ENCODE measurements around the gene TMEM131.
"Not testable (repeated sequence)": the region's sequence is repeated elsewhere in the genome, so short reads cannot be mapped to it uniquely, and the experiment has no call there.

TMEM131 gene

DNA sequence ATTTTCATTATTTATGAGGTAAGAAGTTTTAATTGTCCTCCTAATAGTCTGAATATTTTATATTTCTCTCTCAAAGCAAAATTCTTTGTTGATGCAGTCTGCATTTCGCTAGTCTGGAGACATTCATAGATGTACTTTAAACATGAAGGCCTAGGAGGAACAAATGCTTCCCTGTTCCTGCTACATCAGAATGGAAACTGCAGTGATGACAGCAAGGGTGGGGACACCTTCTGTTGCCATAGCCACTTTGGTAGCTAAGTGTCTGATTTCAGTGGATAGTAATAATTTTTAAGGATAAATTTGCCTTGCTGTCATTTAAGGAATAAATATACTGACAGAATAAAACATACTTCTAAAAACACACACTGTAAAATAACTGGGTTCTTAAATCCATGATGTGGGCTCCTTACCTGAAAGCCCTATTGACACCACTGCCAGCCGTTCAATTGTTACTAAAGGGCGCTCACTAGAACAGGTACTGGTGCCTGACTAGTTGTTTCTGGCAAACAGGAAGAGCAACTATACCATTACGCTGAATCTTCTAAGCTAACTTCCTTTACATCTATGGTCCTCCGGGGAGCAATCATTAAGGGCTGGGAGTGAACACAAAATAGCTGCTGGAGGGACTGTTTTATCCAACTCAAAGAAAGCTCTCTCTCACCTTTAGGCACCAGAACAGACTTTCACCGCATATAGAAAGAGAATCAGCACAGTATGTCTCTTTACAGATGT, 88.2 kb downstream of the TMEM131 start:
- DNase-seq: no peak

DNA sequence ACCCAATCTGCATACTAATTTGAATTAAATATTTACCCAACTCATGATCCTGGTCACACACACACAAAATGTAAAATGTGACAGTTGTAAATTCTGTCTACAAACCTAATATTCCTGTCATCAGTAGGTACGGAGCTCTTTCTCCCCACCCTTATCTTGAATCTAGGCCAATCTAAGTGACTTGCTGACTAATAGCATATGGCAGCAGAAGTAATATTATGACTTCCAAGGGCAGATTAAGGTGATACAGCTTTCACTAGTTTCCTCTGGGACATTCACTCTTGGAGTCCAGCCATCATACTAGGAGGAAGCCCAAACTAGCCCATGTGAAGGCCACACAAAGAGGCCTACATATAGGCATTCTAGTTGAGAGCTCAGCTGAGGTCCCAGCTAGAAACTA, 89.4 kb downstream of the TMEM131 start:
- no peak for DNase-seq

DNA sequence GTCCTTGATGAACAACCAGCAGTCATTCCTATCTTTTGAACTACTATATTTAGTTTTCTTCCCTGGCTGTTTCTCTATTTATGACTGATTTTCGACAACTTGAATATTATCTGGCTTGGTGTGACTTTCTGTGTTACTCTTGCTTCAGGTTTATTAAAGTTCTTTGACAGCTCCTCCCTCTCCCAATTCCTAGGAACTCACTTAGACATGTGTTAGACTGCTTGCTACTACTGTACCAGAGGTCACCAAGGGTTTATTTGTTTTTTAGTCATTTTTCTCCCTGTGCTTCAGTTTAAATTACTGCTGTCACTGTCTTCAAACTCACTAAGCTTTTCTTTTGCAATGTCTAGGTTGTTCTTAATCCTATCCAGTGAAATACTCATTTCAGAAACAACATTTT, 90.5 kb downstream of the TMEM131 start:
- DNase-seq: no peak

DNA sequence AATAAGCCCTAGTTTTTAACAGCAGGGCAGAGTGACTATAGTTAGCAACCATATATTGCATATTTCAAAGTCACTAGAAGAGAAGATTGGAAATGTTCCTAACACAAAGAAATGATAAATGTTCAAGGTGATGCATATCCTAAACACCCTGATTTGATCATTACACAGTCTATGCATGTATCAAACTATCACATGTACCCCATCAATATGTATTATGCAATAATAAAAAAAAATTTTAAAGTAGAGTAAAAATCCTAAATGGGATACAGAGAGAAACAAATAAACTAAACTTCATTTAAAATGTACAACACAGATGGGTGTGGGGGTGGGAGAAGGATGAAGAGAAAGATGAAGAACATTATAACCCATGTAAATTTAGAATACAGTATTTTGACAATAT, 93.9 kb downstream of the TMEM131 start:
- no peak for DNase-seq

DNA sequence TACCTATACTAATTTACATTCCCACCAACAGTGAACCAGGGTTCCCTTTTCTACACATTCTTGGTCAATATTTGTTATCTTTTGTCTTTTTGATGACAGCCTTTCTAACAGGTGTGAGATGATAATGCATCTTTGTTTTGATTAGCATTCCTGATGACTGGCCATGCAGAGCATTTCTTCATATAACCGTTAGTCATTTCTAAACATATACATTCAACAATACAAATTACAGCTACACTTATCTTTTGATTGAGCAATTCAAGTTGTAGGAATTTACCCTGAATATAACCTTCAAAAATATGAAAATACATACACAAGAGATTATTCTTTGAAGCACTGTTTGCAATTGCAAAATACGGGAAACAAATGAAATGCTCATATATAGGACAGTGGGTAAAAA, 94.9 kb downstream of the TMEM131 start:
- no peak for DNase-seq

DNA sequence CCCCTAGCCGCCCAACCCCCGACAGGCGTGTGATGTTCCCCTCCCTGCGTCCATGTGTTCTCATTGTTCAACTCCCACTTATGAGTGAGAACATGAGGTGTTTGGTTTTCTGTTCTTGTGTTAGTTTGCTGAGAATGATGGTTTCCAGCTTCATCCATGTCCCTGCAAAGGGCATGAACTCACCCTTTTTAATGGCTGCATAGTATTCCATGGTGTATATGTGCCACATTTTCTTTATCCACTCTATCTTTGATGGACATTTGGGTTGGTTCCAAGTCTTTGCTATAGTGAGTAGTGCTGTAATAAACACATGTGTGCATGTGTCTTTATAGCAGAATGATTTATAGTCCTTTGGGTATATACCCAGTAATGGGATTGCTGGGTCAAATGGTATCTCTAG, 102.7 kb downstream of the TMEM131 start:
- not testable (repeated sequence) for DNase-seq

DNA sequence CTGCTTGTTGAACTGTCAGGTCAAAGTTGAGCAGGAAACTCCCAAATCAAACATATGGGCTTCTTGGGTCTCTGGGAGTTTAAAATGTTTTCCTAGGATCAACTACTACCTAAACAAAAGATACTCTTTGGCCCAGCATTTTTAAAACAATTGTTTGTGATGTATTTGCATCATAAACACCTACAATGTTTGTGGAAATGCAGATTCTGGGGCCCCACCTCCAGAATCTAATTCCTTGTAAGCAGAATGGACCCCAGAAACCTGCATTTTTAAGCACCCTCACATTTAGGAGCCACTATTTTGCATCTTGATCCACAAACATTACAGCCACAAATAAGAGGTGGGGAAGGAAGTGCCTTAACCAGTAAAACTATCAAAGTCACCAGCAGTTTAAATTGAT, 104.1 kb downstream of the TMEM131 start:
- no peak for DNase-seq

DNA sequence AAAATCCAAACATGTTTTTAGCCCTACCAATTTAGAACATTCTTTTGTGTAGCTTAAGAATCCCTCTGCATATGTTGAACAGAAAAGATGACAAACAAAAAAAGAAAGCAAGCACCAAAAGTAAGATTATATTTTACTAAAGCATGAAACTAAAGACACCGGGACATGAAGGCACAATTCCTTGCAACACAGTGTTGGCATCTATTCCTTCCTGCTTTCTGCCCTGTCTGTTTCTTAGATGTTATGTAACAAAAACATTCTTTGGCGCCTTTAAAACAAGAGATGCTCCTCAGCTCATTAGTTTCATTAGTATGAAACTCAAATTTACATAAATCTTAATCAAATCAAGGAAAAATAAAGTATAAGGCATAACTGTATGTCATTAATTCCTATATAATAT, 106.6 kb downstream of the TMEM131 start:
- DNase-seq: no peak

DNA sequence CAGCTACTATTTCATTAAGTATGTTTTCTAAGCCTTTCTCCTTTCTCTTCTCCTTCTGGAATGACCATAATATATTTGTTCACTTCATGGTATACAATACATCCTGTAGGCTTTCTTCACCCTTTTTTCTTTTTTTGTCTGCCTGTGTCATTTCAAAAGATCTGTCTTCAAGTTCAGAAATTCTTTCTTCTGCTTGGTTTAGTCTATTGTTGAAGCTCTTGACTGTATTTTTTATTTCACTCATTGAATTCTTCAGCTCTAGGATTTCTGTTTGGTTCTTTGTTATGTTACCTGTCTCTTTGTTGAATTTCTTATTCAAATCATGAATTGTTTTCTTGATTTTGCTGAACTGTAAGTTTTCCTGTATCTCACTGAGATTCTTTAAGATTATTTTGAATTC, 109.9 kb downstream of the TMEM131 start:
- no peak for DNase-seq

DNA sequence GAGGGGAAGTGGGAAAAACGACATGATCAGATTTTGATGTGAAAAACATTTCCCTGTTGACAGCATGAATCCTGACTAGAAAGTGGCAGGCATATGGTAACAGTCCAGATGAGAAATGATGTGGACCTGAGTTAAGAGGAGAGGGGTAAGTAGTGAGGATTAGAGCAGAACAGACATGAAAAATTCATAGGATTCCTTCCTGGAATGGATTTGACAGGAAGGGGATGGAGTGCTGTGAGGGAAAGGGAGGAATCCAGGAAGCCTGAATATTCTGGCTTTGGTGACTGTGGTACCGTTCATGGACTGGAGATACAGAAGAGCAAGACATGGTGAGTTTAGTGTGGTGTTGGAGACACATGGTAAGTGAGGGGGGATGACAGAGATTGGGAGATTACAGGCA, 115.4 kb downstream of the TMEM131 start:
- DNase-seq: no peak

DNA sequence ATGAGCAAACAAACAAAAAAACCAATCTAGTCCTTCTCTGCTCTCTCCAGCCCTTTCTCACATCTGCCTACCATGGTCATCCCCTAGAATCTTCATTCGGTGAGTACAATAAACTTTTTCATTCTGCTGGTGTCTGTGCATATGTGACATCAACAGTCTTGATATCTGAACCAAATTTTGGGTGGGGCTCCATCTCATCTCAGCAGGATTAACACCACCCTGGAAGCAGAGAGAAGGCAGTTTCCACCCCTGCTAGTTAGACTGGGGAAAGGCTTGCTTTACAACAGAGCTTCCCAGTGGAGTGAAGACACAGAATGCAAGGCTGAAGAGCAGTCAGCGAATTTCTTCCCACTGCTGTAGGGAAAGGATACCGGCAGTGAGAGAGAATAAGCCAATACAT, 116.9 kb downstream of the TMEM131 start:
- DNase-seq: no peak

DNA sequence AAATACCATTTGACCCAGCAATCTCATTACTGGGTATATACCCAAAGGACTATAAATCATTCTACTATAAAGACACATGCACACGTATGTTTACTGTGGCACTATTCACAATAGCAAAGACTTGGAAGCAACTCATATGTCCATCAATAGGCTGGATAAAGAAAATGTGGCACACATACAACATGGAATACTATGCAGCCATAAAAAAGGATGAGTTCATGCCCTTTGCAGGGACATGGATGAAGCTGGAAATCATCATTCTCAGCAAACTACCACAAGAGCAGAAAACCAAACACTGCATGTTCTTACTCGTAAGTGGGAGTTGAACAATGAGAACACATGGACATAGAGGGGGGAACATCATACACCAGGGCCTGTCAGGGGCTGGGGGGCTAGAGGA, 117.4 kb downstream of the TMEM131 start:
- DNase-seq: not testable (repeated sequence)

DNA sequence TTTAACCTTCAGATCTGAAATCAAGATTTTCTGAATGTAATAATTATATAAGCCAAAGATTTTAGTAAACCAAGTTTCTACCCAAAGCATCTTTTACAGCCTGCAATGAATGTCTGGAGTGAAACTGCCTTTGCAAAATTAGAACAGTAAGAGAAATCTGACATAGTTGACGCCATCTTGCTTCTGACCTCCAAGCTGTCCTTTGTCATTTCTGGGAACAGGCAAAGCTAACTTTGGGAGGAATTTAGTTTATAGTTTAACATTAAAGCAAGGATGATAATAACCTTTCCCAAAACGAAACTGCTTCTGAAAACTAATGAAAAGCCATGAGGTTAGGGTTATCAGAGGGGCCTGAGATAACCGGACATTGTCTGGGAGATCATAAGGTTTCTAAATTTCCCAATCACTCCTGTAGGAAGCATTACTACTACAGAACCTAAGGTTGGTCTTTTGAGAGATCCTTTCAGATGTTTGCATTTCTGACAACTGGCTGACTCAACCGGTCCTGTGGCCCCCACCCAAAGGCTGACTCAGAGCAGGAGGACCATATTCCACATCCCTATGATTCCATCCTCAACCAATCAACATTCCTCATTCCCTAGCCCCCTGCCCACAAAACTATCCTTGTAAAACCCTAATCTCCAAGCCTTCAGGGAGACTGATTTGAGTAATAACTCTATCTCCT, 124.5 kb downstream of the TMEM131 start:
- DNase-seq: no peak

DNA sequence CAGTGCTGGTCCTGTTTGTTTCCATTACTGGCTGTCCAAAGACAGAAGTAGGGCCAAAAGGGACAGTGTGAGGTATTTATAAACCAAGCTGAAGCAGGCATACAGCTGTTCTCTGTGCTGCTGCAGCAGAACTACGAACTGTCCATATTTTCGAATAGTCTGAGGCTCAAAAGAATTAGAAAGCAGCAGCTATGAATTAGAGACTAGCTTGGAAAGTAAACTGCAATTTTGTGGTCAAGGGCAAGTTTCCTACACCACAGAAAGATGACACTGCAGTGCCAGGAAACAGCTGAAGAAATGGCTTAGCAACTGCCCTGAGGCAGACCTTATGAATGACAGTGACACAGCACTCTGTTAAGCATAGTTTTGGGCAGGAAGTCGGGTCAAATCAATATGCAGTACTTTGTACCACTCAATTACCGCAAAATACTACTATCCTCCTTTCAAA, 125.3 kb downstream of the TMEM131 start:
- DNase-seq: no peak

DNA sequence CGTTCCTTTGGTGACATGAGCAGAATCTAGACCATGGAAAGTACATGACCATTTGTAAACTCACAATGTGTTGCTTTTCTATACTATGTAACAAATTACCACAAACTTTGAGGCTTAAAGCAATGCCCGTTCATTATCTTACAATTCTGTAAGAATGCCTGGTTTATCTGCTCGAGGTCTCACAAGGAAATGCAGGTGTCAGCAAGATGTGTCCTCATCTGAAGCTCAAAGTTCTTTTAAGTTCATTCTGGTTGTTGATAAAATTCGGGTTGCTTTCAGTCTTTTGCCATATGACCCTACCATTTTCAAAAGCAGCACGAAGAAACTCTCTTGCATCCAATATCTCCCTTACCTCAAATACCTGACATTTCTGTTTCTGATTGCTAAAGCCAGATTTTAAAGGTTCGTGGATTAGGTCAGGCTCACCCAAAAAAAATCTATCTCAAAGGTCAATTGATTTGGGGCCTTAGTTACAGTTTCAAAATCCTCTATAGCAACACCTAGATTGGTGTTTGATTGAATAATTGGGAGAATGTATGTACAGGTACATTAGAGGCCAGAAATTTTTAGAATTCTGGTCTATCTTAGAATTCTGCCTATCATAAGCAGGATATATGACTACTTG, 125.9 kb downstream of the TMEM131 start:
- DNase-seq: no peak

DNA sequence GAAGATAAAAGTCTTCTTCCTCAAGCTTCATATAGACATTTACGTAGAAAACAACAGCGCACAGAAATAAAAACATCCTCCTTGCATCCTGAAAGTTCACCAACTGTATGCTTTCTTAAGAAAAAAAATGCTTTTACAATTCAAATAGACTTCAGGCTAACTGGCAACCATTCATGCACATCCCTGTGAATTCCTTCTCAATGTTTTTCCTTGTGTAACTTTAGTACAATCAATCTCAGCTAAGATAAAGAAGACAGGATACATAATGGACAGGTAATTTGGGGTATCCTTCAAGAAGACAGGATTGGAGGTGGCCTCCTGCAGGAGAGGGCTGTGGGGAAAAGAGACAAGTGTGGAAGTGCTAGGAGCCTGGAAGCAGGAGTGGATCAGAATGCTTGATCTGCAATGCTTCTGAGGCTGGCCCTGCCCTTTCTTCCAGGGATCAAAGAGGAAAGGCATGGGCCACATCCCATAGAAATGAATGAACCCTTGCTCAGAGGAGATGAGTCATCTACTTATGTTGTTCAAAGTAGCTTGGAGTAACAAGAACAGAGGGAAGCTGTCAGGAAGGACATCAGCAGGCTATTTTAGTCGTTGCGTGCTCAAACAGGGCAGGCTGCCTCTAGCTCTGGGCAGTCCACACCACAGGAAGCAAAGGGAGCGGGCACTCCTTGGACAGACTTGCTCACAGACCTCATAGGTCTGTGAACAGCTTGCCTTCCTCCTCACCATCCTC, 126.6 kb downstream of the TMEM131 start:
- DNase-seq: no peak

DNA sequence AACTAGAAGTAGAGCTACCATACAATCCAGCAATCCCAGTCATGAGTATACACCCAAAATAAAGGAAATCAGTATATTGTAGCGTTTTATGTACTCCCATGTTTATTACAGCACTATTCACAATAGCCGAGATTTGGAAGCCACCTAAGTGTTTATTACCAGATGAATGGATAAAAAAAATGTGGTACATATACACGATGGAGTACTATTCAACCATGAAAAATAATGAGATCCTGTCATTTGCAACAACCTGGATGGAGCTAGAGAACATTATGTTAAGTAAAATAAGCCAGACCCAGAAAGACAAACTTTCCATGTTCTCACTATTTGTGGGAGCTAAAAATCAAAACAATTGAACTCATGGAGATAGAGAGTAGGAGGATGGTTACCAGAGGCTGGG, 131.9 kb downstream of the TMEM131 start:
- DNase-seq: no peak

DNA sequence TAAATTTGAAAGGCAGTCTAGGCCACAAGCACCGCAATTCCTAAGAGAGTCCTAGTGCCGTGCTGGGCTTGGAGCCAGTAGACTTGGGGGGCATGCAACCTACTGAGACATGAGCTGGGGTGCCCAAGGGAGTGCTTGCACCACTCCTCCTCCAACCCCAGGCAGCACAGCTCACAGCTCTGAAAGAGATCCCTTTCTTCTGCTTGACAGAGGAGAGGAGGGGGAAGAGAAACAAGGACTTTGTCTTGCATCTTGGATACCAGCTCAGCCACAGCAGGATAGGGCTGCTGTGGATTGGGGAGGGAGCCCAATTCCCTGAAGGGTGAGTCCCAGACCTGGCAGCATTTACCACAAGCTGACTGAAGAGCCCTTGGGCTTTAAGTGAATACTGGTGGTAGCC, 134.6 kb downstream of the TMEM131 start:
- no peak for DNase-seq

DNA sequence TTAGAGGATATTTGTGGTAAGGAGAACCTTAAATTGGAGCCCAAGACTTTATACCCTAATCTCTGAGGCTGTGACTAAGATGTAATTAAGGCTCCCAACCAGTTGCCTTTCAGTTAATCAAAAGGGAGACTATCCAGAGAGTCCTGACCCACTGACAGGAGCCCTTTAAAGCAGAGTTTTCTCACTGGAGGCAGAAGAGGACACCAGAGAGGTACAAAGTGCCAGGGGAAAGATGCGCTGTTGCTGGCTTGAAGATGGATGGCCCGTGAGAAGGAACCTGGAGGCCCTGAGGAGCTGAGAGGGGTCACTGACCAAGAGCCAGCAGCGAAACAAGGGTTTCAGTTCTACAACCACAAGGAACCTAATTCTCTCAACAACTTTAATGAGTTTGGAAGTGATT, 137.3 kb downstream of the TMEM131 start:
- DNase-seq: no peak

DNA sequence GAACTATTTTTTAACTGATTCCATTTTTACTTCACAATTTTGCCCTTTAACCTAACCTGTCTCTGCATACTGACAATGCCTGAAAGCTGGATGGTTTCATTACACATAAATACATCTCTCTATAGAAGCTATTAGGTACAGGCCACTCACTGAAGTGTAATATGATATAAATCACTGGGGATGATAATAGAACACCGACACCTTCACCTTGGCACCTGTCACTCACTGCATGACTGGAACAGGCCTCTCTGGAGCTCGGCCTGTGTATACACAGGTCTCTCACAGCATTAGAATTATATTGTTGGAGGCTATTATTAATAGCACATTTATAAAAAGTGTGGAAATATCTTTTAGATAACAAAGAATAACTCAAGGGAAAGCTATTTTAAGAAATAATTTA, 138.2 kb downstream of the TMEM131 start:
- DNase-seq: no peak

DNA sequence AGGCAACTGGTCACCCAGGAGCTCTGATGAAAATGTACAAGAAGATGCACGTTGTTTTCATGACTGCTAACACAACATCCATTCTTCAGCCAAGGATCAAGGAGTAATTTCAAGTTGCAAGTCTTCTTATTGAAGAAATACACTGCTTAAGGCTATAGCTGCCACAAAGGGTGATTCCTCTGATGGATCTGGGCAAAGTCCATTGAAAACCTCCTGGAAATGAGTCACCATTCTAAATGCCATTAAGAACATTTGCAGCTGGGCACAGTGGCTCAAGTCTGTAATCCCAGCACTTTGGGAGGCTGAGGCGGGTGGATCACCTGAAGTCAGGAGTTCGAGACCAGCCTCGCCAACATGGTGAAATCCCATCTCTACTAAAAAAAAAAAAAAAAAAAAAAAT, 142.7 kb downstream of the TMEM131 start:
- not testable (repeated sequence) for DNase-seq

DNA sequence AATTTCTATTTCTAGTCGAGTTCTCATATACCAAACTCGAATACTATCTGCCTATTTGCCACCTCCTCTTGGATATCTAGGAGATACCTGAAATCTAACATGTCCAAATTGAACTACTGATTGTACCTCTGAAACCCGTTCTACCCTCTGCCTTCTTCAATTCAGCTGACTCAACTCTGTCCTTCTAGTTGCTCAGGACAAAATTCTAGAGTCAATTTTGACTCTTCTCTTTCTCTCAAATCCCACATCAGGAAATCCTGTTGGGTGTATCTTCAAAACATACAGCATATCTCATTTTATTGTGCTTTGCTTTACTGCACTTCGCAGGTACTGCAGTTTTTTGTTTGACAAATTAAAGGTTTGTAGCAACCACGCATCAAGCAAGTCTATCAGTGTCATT, 144.6 kb downstream of the TMEM131 start:
- no peak for DNase-seq

DNA sequence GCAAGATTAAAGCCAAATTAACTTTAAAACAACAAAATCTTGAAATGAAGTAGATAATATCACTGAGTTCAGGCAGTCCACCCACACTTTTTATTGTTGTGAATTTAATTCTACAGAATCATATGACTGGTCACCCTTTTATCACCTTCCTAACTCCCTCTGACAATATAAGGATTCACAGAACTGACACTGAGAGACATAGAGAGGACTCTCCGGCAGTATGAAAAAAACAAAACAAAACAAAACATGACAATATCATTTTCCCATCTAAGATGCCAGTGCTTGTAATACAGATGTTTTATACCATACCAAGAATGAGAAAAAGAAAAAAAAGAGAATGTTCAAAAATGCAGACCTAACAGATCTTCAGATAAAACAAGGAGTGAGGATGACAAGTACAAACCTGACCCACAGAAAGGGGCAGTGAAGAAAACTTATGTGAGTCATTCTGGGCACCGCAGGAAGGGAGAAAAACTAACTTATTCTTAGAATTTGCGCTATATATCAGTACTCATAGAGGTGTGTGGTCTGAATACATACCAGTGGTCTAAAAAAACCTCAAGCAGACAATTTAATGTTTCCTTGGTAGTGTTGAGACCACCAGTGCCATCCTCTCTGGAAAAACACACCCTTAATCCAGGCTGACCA, 145.7 kb downstream of the TMEM131 start:
- DNase-seq: no peak
